ENCODE measurements around the gene GPN3. TPM values are rescaled to one million over a fixed set of nuclear protein-coding genes. Genes with fewer than 3 reads are reported as not detected.

Gene GPN3
- total and polyA plus RNA-seq, 2 of the 13 experiments (the other 11 are each of a cell fraction or from before 2014, with no cell fraction given) = 28.7 to 29.5 TPM

GRCh38 chr12:110403146-110403975 lies 64.7 kb downstream of the GPN3 start, which contains the start of gene ANAPC7 (continued):
- TF ChIP-seq CEBPZ (IDR thresholded peaks at IDR 0.05; ENCODE audit: low read length) (no peak), ZNF749 (CRISPR knock-in tag; IDR thresholded peaks at IDR 0.05; ENCODE audit: borderline replicate concordance) (no peak), ZNF75D (CRISPR knock-in tag; IDR thresholded peaks at IDR 0.05; ENCODE audit: borderline replicate concordance) (no peak), TFDP2 (CRISPR knock-in tag; IDR thresholded peaks at IDR 0.05) (peak; percentile 84), ZNF713 (CRISPR knock-in tag; IDR thresholded peaks at IDR 0.05) (no peak), ZSCAN22 (CRISPR knock-in tag; IDR thresholded peaks at IDR 0.05) (no peak), ZNF44 (CRISPR knock-in tag; IDR thresholded peaks at IDR 0.05) (no peak), ZNF552 (CRISPR knock-in tag; IDR thresholded peaks at IDR 0.05; ENCODE audit: borderline replicate concordance) (no peak), SAP130 (CRISPR knock-in tag; IDR thresholded peaks at IDR 0.05; ENCODE audit: low read depth) (peak; percentile 93), ZFY (CRISPR knock-in tag; IDR thresholded peaks at IDR 0.05) (peak; percentile 45; the same call in 1 of the 2 replicates), TAF1 (CRISPR knock-in tag; IDR thresholded peaks at IDR 0.05) (peak; percentile 76), REL (CRISPR knock-in tag; conservative IDR thresholded peaks at IDR 0.05) (no peak), PAXIP1 (CRISPR knock-in tag; conservative IDR thresholded peaks at IDR 0.05) (peak; percentile 21; the same call in 1 of the 2 replicates), ZBTB46 (CRISPR knock-in tag; IDR thresholded peaks at IDR 0.05; ENCODE audit: borderline replicate concordance) (no peak), THAP11 (CRISPR knock-in tag; IDR thresholded peaks at IDR 0.05) (peak; percentile 87), POLR2AphosphoS5 (IDR thresholded peaks at IDR 0.05; ENCODE audit: low read depth, low read length) (peak; percentile 78), ZBTB7B (CRISPR knock-in tag; IDR thresholded peaks at IDR 0.05) (peak; percentile 80; the same call in 1 of the 2 replicates)

Data from HepG2 (cell line).